Measurements from ENCODE around the gene MLLT10. TPM values are rescaled to one million over a fixed set of nuclear protein-coding genes. Genes with fewer than 3 reads are reported as not detected.

Gene MLLT10
- total RNA-seq, 1 experiment from 2014 or later, result 83.6 TPM

- Histone ChIP-seq H3K4me2 (ENCODE audit: low read depth, low read length, poor library complexity, severe bottlenecking) (peak overlapping the region; percentile 78), H3K27ac (ENCODE audit: low read length) (no peak overlapping the region), H3K9me2 (replicated peaks; ENCODE audit: insufficient read depth, low read length) (no peaks in the 10 kb centered on the region), H3K4me3 (ENCODE audit: low read length) (peak overlapping the region; percentile 75), H3K27me3 (ENCODE audit: low read length) (no peaks in the 10 kb centered on the region), H2AFZ (ENCODE audit: low read length) (peak overlapping the region; percentile 90), H4K20me1 (ENCODE audit: insufficient read depth, low read depth, low read length) (no peaks in the 10 kb centered on the region), H3K4me1 (ENCODE audit: low read length) (peaks cover 39% of the 10 kb centered on the region), H3K9ac (ENCODE audit: low read length) (peak overlapping the region; percentile 69), H3K79me2 (ENCODE audit: low read length) (no peaks in the 10 kb centered on the region), H3K36me3 (ENCODE audit: insufficient read depth, low read length) (no peaks in the 10 kb centered on the region), H3K9me3 (ENCODE audit: low read length) (no peaks in the 10 kb centered on the region)
- no peak for DNase-seq
These were observed 6.3 kb upstream of the MLLT10 start for GRCh38 chr10:21527598-21528235.

- no peaks in the 10 kb centered on the region for H3K27me3 ChIP-seq (ENCODE audit: low read length)
- no peaks in the 10 kb centered on the region for H3K79me2 ChIP-seq (ENCODE audit: low read length)
- peaks cover 46% of the 10 kb centered on the region for H3K4me1 ChIP-seq (ENCODE audit: low read length)
- H3K9ac ChIP-seq (ENCODE audit: low read length), result no peak overlapping the region
- H4K20me1 ChIP-seq (ENCODE audit: insufficient read depth, low read depth, low read length), result no peaks in the 10 kb centered on the region
- no peaks in the 10 kb centered on the region for H3K9me3 ChIP-seq (ENCODE audit: low read length)
- no peaks in the 10 kb centered on the region for H3K36me3 ChIP-seq (ENCODE audit: insufficient read depth, low read length)
- H3K27ac ChIP-seq (ENCODE audit: low read length), result no peak overlapping the region
- no peak for DNase-seq
- no peak overlapping the region for H3K4me3 ChIP-seq (ENCODE audit: low read length)
- H3K4me2 ChIP-seq (ENCODE audit: low read depth, low read length, poor library complexity, severe bottlenecking), result peak overlapping the region; percentile 78
- no peak overlapping the region for H2AFZ ChIP-seq (ENCODE audit: low read length)
- no peaks in the 10 kb centered on the region for H3K9me2 ChIP-seq (replicated peaks; ENCODE audit: insufficient read depth, low read length)
These were observed 5.6 kb upstream of the MLLT10 start for GRCh38 chr10:21528236-21529031.

- H3K79me2 ChIP-seq (ENCODE audit: low read length), result no peaks in the 10 kb centered on the region
- H2AFZ ChIP-seq (ENCODE audit: low read length), result no peak overlapping the region
- H3K4me1 ChIP-seq (ENCODE audit: low read length), result peaks cover 48% of the 10 kb centered on the region
- DNase-seq, result no peak
- no peak overlapping the region for H3K27ac ChIP-seq (ENCODE audit: low read length)
- no peaks in the 10 kb centered on the region for H4K20me1 ChIP-seq (ENCODE audit: insufficient read depth, low read depth, low read length)
- H3K27me3 ChIP-seq (ENCODE audit: low read length), result no peaks in the 10 kb centered on the region
- no peak overlapping the region for H3K9ac ChIP-seq (ENCODE audit: low read length)
- H3K4me2 ChIP-seq (ENCODE audit: low read depth, low read length, poor library complexity, severe bottlenecking), result no peak overlapping the region
- H3K36me3 ChIP-seq (ENCODE audit: insufficient read depth, low read length), result no peaks in the 10 kb centered on the region
- no peak overlapping the region for H3K4me3 ChIP-seq (ENCODE audit: low read length)
- H3K9me2 ChIP-seq (replicated peaks; ENCODE audit: insufficient read depth, low read length), result no peaks in the 10 kb centered on the region
- H3K9me3 ChIP-seq (ENCODE audit: low read length), result no peaks in the 10 kb centered on the region
These were observed 4.8 kb upstream of the MLLT10 start for GRCh38 chr10:21529032-21529910.

- Histone ChIP-seq H3K4me1 (ENCODE audit: low read length) (peaks cover 45% of the 10 kb centered on the region), H3K9ac (ENCODE audit: low read length) (no peak overlapping the region), H3K36me3 (ENCODE audit: insufficient read depth, low read length) (no peaks in the 10 kb centered on the region), H2AFZ (ENCODE audit: low read length) (0 out of 2 replicates have a peak overlapping the region, but pooled peaks have one; percentile 20), H3K9me3 (ENCODE audit: low read length) (no peaks in the 10 kb centered on the region), H3K27me3 (ENCODE audit: low read length) (no peaks in the 10 kb centered on the region), H3K27ac (ENCODE audit: low read length) (no peak overlapping the region), H3K4me2 (ENCODE audit: low read depth, low read length, poor library complexity, severe bottlenecking) (no peak overlapping the region), H3K4me3 (ENCODE audit: low read length) (no peak overlapping the region), H3K9me2 (replicated peaks; ENCODE audit: insufficient read depth, low read length) (no peaks in the 10 kb centered on the region), H3K79me2 (ENCODE audit: low read length) (peaks cover 5% of the 10 kb centered on the region), H4K20me1 (ENCODE audit: insufficient read depth, low read depth, low read length) (no peaks in the 10 kb centered on the region)
- DNase-seq, result no peak
These were observed 3.9 kb upstream of the MLLT10 start for GRCh38 chr10:21530168-21530567.

- no peaks in the 10 kb centered on the region; the same call in 1 of the 2 replicates for H3K36me3 ChIP-seq (ENCODE audit: insufficient read depth, low read length)
- H3K4me1 ChIP-seq (ENCODE audit: low read length), result peaks cover 45% of the 10 kb centered on the region
- H3K79me2 ChIP-seq (ENCODE audit: low read length), result peaks cover 9% of the 10 kb centered on the region
- no peaks in the 10 kb centered on the region for H3K27me3 ChIP-seq (ENCODE audit: low read length)
- no peaks in the 10 kb centered on the region for H4K20me1 ChIP-seq (ENCODE audit: insufficient read depth, low read depth, low read length)
- H3K4me3 ChIP-seq (ENCODE audit: low read length), result no peak overlapping the region
- no peaks in the 10 kb centered on the region for H3K9me2 ChIP-seq (replicated peaks; ENCODE audit: insufficient read depth, low read length)
- no peaks in the 10 kb centered on the region for H3K9me3 ChIP-seq (ENCODE audit: low read length)
- no peak overlapping the region for H3K4me2 ChIP-seq (ENCODE audit: low read depth, low read length, poor library complexity, severe bottlenecking)
- H2AFZ ChIP-seq (ENCODE audit: low read length), result 0 out of 2 replicates have a peak overlapping the region, but pooled peaks have one; percentile 20
- no peak for DNase-seq
- H3K27ac ChIP-seq (ENCODE audit: low read length), result no peak overlapping the region
- H3K9ac ChIP-seq (ENCODE audit: low read length), result no peak overlapping the region
These were observed 3.4 kb upstream of the MLLT10 start for GRCh38 chr10:21530641-21531040.

- H3K9ac ChIP-seq (ENCODE audit: low read length), result no peak overlapping the region
- H3K36me3 ChIP-seq (ENCODE audit: insufficient read depth, low read length), result no peaks in the 10 kb centered on the region; the same call in 1 of the 2 replicates
- no peak for DNase-seq
- H3K4me2 ChIP-seq (ENCODE audit: low read depth, low read length, poor library complexity, severe bottlenecking), result no peak overlapping the region
- H3K9me3 ChIP-seq (ENCODE audit: low read length), result no peaks in the 10 kb centered on the region
- no peaks in the 10 kb centered on the region for H3K27me3 ChIP-seq (ENCODE audit: low read length)
- no peak overlapping the region for H3K4me3 ChIP-seq (ENCODE audit: low read length)
- H3K27ac ChIP-seq (ENCODE audit: low read length), result no peak overlapping the region
- H3K9me2 ChIP-seq (replicated peaks; ENCODE audit: insufficient read depth, low read length), result no peaks in the 10 kb centered on the region
- H2AFZ ChIP-seq (ENCODE audit: low read length), result no peak overlapping the region
- no peaks in the 10 kb centered on the region for H4K20me1 ChIP-seq (ENCODE audit: insufficient read depth, low read depth, low read length)
- peaks cover 15% of the 10 kb centered on the region for H3K79me2 ChIP-seq (ENCODE audit: low read length)
- peaks cover 44% of the 10 kb centered on the region for H3K4me1 ChIP-seq (ENCODE audit: low read length)
These were observed 2.9 kb upstream of the MLLT10 start for GRCh38 chr10:21531164-21531563.

GRCh38 chr10:21532694-21533466 lies 1.2 kb upstream of the MLLT10 start:
- H3K27me3 ChIP-seq (ENCODE audit: low read length), result no peaks in the 10 kb centered on the region
- no peak for DNase-seq
- peak overlapping the region; percentile 44 for H2AFZ ChIP-seq (ENCODE audit: low read length)
- H3K36me3 ChIP-seq (ENCODE audit: insufficient read depth, low read length), result peaks cover 4% of the 10 kb centered on the region; the same call in 1 of the 2 replicates
- H3K9me3 ChIP-seq (ENCODE audit: low read length), result no peaks in the 10 kb centered on the region
- no peaks in the 10 kb centered on the region for H4K20me1 ChIP-seq (ENCODE audit: insufficient read depth, low read depth, low read length)
- peaks cover 28% of the 10 kb centered on the region for H3K4me1 ChIP-seq (ENCODE audit: low read length)
- H3K9ac ChIP-seq (ENCODE audit: low read length), result peak overlapping the region; percentile 88
- H3K79me2 ChIP-seq (ENCODE audit: low read length), result peaks cover 31% of the 10 kb centered on the region
- peak overlapping the region; percentile 90 for H3K4me2 ChIP-seq (ENCODE audit: low read depth, low read length, poor library complexity, severe bottlenecking)
- peak overlapping the region; percentile 83 for H3K4me3 ChIP-seq (ENCODE audit: low read length)
- peak overlapping the region; percentile 66 for H3K27ac ChIP-seq (ENCODE audit: low read length)
- H3K9me2 ChIP-seq (replicated peaks; ENCODE audit: insufficient read depth, low read length), result no peaks in the 10 kb centered on the region

Measured in Karpas-422 (cell line).